ENCODE data around the gene BIRC3.

BIRC3 gene

GRCh38 chr11:102378818-102379217 lies 61.5 kb downstream of the BIRC3 start:
- no peak for DNase-seq

GRCh38 chr11:102382384-102382783 lies 65.1 kb downstream of the BIRC3 start:
- no peak for DNase-seq

- no peak for DNase-seq
Observed at GRCh38 chr11:102383839-102384238, 66.6 kb downstream of the BIRC3 start.

GRCh38 chr11:102384419-102385079 lies 67.3 kb downstream of the BIRC3 start:
- DNase-seq: no peak

- no peak for DNase-seq
Observed at GRCh38 chr11:102385085-102386007, 68.1 kb downstream of the BIRC3 start.

GRCh38 chr11:102386136-102386734 lies 69.0 kb downstream of the BIRC3 start:
- DNase-seq: no peak

GRCh38 chr11:102387043-102387781 lies 69.9 kb downstream of the BIRC3 start:
- no peak for DNase-seq

Measured in NCI-H526 treated with DMSO at 0.1 percent for 48 hours (cell line).